Hepatocyte (in vitro differentiated cells): ENCODE data around the gene AIM2. TPM values are rescaled to one million over a fixed set of nuclear protein-coding genes. Genes with fewer than 3 reads are reported as not detected.

Source experiments
- DNase-seq: peaks from one replicate; pipeline ENCODE4 v3.0.0-alpha.2; 2016; ENCODE audit warnings: low spot score
- H2AFZ ChIP-seq: fragments of 200-600 bp; sonication (generic); 2 replicates; pipeline ENCODE4 v1.6.0; 2016; ENCODE audit warnings: antibody characterized with exemption, mild to moderate bottlenecking
- H3K27ac ChIP-seq: fragments of 200-600 bp; sonication (generic); 2 replicates; pipeline ENCODE4 v1.5.1; 2016; ENCODE audit warnings: mild to moderate bottlenecking
- H3K27me3 ChIP-seq: fragments of 200-600 bp; sonication (generic); 2 replicates; pipeline ENCODE4 v1.6.1; 2016
- H3K36me3 ChIP-seq: fragments of 200-600 bp; sonication (generic); replicated peaks from 2 replicates; pipeline ENCODE4 v1.5.1; 2016; ENCODE audit warnings: low read depth; ENCODE audit not compliant: insufficient read depth
- H3K4me1 ChIP-seq: fragments of 200-600 bp; sonication (generic); 2 replicates; pipeline ENCODE4 v1.5.1; 2016; ENCODE audit warnings: mild to moderate bottlenecking, moderate library complexity; ENCODE audit not compliant: insufficient read depth
- H3K4me2 ChIP-seq: fragments of 200-600 bp; sonication (generic); 2 replicates; pipeline ENCODE4 v1.6.0; 2016
- H3K4me3 ChIP-seq: fragments of 200-600 bp; sonication (generic); 2 replicates; pipeline ENCODE4 v1.5.1; 2016; ENCODE audit warnings: mild to moderate bottlenecking
- H3K79me2 ChIP-seq: fragments of 200-600 bp; sonication (generic); 2 replicates; pipeline ENCODE4 v1.6.0; 2017; ENCODE audit warnings: mild to moderate bottlenecking
- H3K9me2 ChIP-seq: fragments of 200-600 bp; sonication (generic); replicated peaks from 2 replicates; pipeline ENCODE4 v1.6.0; 2017; ENCODE audit warnings: mild to moderate bottlenecking; ENCODE audit not compliant: insufficient read depth
- H3K9me3 ChIP-seq: fragments of 200-600 bp; sonication (generic); 2 replicates; pipeline ENCODE4 v1.5.1; 2016; ENCODE audit warnings: low read depth, mild to moderate bottlenecking
- H4K20me1 ChIP-seq: fragments of 200-600 bp; sonication (generic); 2 replicates; pipeline ENCODE4 v1.6.0; 2016; ENCODE audit warnings: mild to moderate bottlenecking; ENCODE audit not compliant: insufficient read depth, poor library complexity, severe bottlenecking
- CTCF ChIP-seq: fragments of 200-600 bp; sonication (generic); IDR thresholded peaks from 2 replicates; pipeline ENCODE4 v1.5.1; 2016; ENCODE audit warnings: antibody characterized with exemption, mild to moderate bottlenecking; ENCODE audit not compliant: poor library complexity
- EZH2 ChIP-seq: fragments of 200-600 bp; sonication (generic); IDR thresholded peaks from 2 replicates; pipeline ENCODE4 v1.6.1; 2016; ENCODE audit warnings: antibody characterized with exemption, mild to moderate bottlenecking, borderline replicate concordance
- EZH2phosphoT487 ChIP-seq: fragments of 200-600 bp; sonication (generic); IDR thresholded peaks from one replicate; pipeline ENCODE4 v1.6.1; 2018; ENCODE audit warnings: antibody characterized with exemption, mild to moderate bottlenecking, low read depth, moderate library complexity; ENCODE audit not compliant: unreplicated experiment, severe bottlenecking
- WGBS: methylation state at CpG from one replicate; pipeline ENCODE4 v1.1.6; 2016; ENCODE audit warnings: low lambda C conversion rate; ENCODE audit errors: missing lambda C conversion rate; 5-methylcytosine and 5-hydroxymethylcytosine counted together
- polyA plus RNA-seq: library from polyadenylated mRNA; unstranded; fragments of >200 nt; fragmentation: Nextera tagmentation; extraction: Ambion mirVana; gene quantifications from 2 replicates; pipeline ENCODE4 v1.2.1, GENCODE V29; 2016
- total RNA-seq: library from RNA; depleted of rRNA; stranded (reverse); fragments of >200 nt; gene quantifications from 2 replicates; pipeline ENCODE4 v1.2.3, GENCODE V29; 2014

AIM2 gene
- total and polyA plus RNA-seq, 2 experiments from 2014 or later = 0.30 to 1.1 TPM

DNA sequence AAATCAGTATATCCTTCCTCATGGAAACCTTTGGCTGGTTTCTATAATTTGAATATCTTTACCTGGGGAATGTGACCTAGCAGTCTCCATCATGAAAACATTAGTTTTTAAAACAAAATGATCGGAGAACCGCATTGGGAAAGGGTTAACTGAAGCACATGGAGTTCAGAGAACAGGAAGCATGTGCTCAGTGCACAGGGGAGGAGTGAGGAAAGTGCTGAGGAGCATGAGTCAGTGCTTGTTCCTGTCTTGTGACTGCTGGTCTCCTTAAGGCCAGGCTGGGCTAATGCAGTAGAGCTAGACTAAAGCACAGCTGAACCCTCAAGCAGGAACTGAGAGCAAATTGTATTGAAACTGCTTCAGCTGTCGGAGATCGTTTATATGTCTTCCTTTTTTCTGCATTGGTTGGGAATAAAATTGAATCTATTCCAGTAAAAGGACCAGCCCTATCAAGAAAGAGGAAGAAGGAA is 61.1 kb downstream of the AIM2 start:
- Histone ChIP-seq H3K36me3 (no peaks in the 10 kb centered on the region), H2AFZ (no peak overlapping the region), H3K4me1 (peaks cover 9% of the 10 kb centered on the region), H3K27me3 (no peaks in the 10 kb centered on the region), H3K27ac (peak overlapping the region; percentile 48), H3K4me2 (no peak overlapping the region), H3K79me2 (peaks cover 46% of the 10 kb centered on the region), H3K4me3 (no peak overlapping the region), H3K9me2 (no peaks in the 10 kb centered on the region), H3K9me3 (no peaks in the 10 kb centered on the region), H4K20me1 (no peaks in the 10 kb centered on the region)
- WGBS = 90% methylated on average over 4 of the region's 4 CpGs
- DNase-seq = peak; percentile 64
- TF ChIP-seq EZH2 = no peak
- no peak for TF ChIP-seq CTCF
- no peak for TF ChIP-seq EZH2phosphoT487

GRCh38 chr1:159014851-159015250 is 61.7 kb downstream of the AIM2 start:
- no peaks in the 10 kb centered on the region for H3K36me3 ChIP-seq
- no peaks in the 10 kb centered on the region for H4K20me1 ChIP-seq
- peaks cover 9% of the 10 kb centered on the region for H3K4me1 ChIP-seq
- peak overlapping the region; percentile 39 for H3K27ac ChIP-seq
- 96% methylated on average over 3 of the region's 3 CpGs for WGBS
- H3K9me2 ChIP-seq = no peaks in the 10 kb centered on the region
- no peak overlapping the region for H3K4me2 ChIP-seq
- no peak for DNase-seq
- no peak overlapping the region for H3K4me3 ChIP-seq
- TF ChIP-seq EZH2phosphoT487 = no peak
- no peak for TF ChIP-seq CTCF
- TF ChIP-seq EZH2 = no peak
- H3K9me3 ChIP-seq = no peaks in the 10 kb centered on the region
- no peak overlapping the region for H2AFZ ChIP-seq
- no peaks in the 10 kb centered on the region for H3K27me3 ChIP-seq
- H3K79me2 ChIP-seq = peaks cover 49% of the 10 kb centered on the region

- Histone ChIP-seq H4K20me1 (no peaks in the 10 kb centered on the region), H3K27ac (no peak overlapping the region), H3K79me2 (peaks cover 49% of the 10 kb centered on the region), H3K4me3 (no peak overlapping the region), H3K27me3 (no peaks in the 10 kb centered on the region), H3K9me2 (no peaks in the 10 kb centered on the region), H3K36me3 (no peaks in the 10 kb centered on the region), H3K4me1 (peaks cover 14% of the 10 kb centered on the region), H3K4me2 (no peak overlapping the region), H2AFZ (no peak overlapping the region), H3K9me3 (no peaks in the 10 kb centered on the region)
- no peak for DNase-seq
- TF ChIP-seq CTCF (no peak), EZH2 (no peak), EZH2phosphoT487 (no peak)
- WGBS = 98% methylated on average over 3 of the region's 3 CpGs
Measured at GRCh38 chr1:159014003-159014571, 62.5 kb downstream of the AIM2 start.
